HEK293 (cell line): ENCODE results near the gene RAB3B.

ENCODE experiments used
- CTCF ChIA-PET: fragments of 350-600 bp; formaldehyde crosslinking; extraction: SDS; loops from one replicate; lab custom pipeline; 2021; ENCODE audit warnings: antibody characterized with exemption; lab: Yijun Ruan, JAX
- POLR2A ChIA-PET: fragments of 300-600 bp; formaldehyde crosslinking; extraction: SDS; loops from one replicate; lab custom pipeline; 2020; ENCODE audit warnings: antibody characterized with exemption, inconsistent platforms; lab: Yijun Ruan, JAX
- H3K27ac ChIP-seq: fragments of 200-500 bp; sonication (Bioruptor generic); 2 replicates; pipeline ENCODE4 v1.5.1; 2014; ENCODE audit warnings: low read depth, low read length, control low read depth, inconsistent platforms; ENCODE audit errors: extremely low read depth
- H3K36me3 ChIP-seq, 2 experiments: fragments of 200-500 bp in 1 of 2; sonication (Bioruptor generic) in 1 of 2; 1 replicate in 1 of 2; 2 replicates in 1 of 2; pipeline ENCODE4 v1.5.1; 2014 to 2017; ENCODE audit warnings: inconsistent platforms in 2 of 2, low read length in 2 of 2; ENCODE audit not compliant: control insufficient read depth in 2 of 2, insufficient read depth in 1 of 2
- H3K4me1 ChIP-seq: fragments of 200-500 bp; sonication (Bioruptor generic); 2 replicates; pipeline ENCODE4 v1.5.1; 2014; ENCODE audit warnings: mild to moderate bottlenecking, low read length, inconsistent platforms; ENCODE audit not compliant: control insufficient read depth, insufficient read depth
- H3K4me3 ChIP-seq: 2 replicates; pipeline ENCODE4 v1.5.1; 2011; ENCODE audit warnings: low read depth, mild to moderate bottlenecking, control low read depth, low read length, moderate library complexity
- H3K9me3 ChIP-seq: fragments of 200-500 bp; sonication (Bioruptor generic); 2 replicates; pipeline ENCODE4 v1.5.1; 2014; ENCODE audit warnings: low read depth, low read length, inconsistent platforms; ENCODE audit not compliant: control insufficient read depth, insufficient read depth
- BCL11A ChIP-seq: fragments of 450-650 bp; formaldehyde crosslinking; IDR thresholded peaks from 2 replicates; pipeline ENCODE4 v1.5.1; 2016; ENCODE audit warnings: low read depth, missing biosample characterization, missing genetic modification characterization
- EGR2 ChIP-seq: fragments of 450-650 bp; formaldehyde crosslinking; IDR thresholded peaks from 2 replicates; pipeline ENCODE4 v1.5.1; 2016; ENCODE audit warnings: low read depth, missing biosample characterization, missing genetic modification characterization
- KLF9 ChIP-seq: fragments of 450-650 bp; formaldehyde crosslinking; IDR thresholded peaks from 2 replicates; pipeline ENCODE4 v1.5.1; 2016; ENCODE audit warnings: missing biosample characterization, missing genetic modification characterization, low read depth
- OSR2 ChIP-seq: fragments of 450-650 bp; formaldehyde crosslinking; IDR thresholded peaks from 2 replicates; pipeline ENCODE4 v1.5.1; 2016; ENCODE audit warnings: missing biosample characterization, missing genetic modification characterization
- PBX3 ChIP-seq: sonication (generic); formaldehyde crosslinking; IDR thresholded peaks from 2 replicates; pipeline ENCODE4 v1.8.1; 2022; ENCODE audit warnings: mild to moderate bottlenecking, moderate library complexity, missing genetic modification reagents
- PRDM6 ChIP-seq: fragments of 450-650 bp; formaldehyde crosslinking; IDR thresholded peaks from 2 replicates; pipeline ENCODE4 v1.5.1; 2017; ENCODE audit warnings: missing biosample characterization, missing genetic modification characterization
- SALL2 ChIP-seq: fragments of 450-650 bp; formaldehyde crosslinking; IDR thresholded peaks from 2 replicates; pipeline ENCODE4 v1.5.0; 2017; ENCODE audit warnings: missing biosample characterization, mild to moderate bottlenecking, missing genetic modification characterization, borderline replicate concordance
- YY2 ChIP-seq: fragments of 450-650 bp; formaldehyde crosslinking; IDR thresholded peaks from 2 replicates; pipeline ENCODE4 v1.5.1; 2016; ENCODE audit warnings: missing biosample characterization, missing genetic modification characterization
- ZBTB26 ChIP-seq: fragments of 450-650 bp; formaldehyde crosslinking; optimal IDR thresholded peaks from 2 replicates; pipeline ENCODE3; 2016; ENCODE audit warnings: missing biosample characterization, mild to moderate bottlenecking, missing genetic modification characterization
- ZFHX2 ChIP-seq: fragments of 450-650 bp; formaldehyde crosslinking; conservative IDR thresholded peaks from 2 replicates; pipeline ENCODE4 v1.5.1; 2016; ENCODE audit warnings: missing biosample characterization, missing genetic modification characterization
- ZFP37 ChIP-seq: fragments of 450-650 bp; formaldehyde crosslinking; IDR thresholded peaks from 2 replicates; pipeline ENCODE4 v1.5.1; 2016; ENCODE audit warnings: missing biosample characterization, missing genetic modification characterization
- ZNF138 ChIP-seq: fragments of 450-650 bp; formaldehyde crosslinking; IDR thresholded peaks from 2 replicates; pipeline ENCODE4 v1.5.1; 2016; ENCODE audit warnings: missing biosample characterization, missing genetic modification characterization, borderline replicate concordance
- ZNF398 ChIP-seq: fragments of 450-650 bp; formaldehyde crosslinking; IDR thresholded peaks from 2 replicates; pipeline ENCODE4 v1.5.1; 2017; ENCODE audit warnings: missing biosample characterization, missing genetic modification characterization
- ZNF510 ChIP-seq: fragments of 450-650 bp; formaldehyde crosslinking; IDR thresholded peaks from 2 replicates; pipeline ENCODE4 v1.5.1; 2018; ENCODE audit warnings: mild to moderate bottlenecking, missing genetic modification characterization, missing biosample characterization; ENCODE audit not compliant: insufficient replicate concordance
- ZNF513 ChIP-seq: fragments of 450-650 bp; IDR thresholded peaks from 2 replicates; pipeline ENCODE4 v1.5.1; 2018; ENCODE audit warnings: missing biosample characterization, missing genetic modification characterization
- ZNF701 ChIP-seq: fragments of 450-650 bp; formaldehyde crosslinking; IDR thresholded peaks from 2 replicates; pipeline ENCODE4 v1.5.1; 2016; ENCODE audit warnings: missing biosample characterization, missing genetic modification characterization

Gene RAB3B

GRCh38 chr1:51964309-51964696, 26.2 kb downstream of the RAB3B start (continued):
- TF ChIP-seq SALL2 (tag by site-specific recombination) (no peak), PRDM6 (tag by site-specific recombination) (no peak), KLF9 (tag by site-specific recombination) (no peak), ZFP37 (tag by site-specific recombination) (no peak), PBX3 (CRISPR knock-in tag) (no peak), BCL11A (tag by site-specific recombination) (no peak)

- no peaks in the 10 kb centered on the region for H3K4me1 ChIP-seq
- ChIA-PET CTCF (interaction anchor here (0.8 kb wide), 1 partner anchor 31 kb away, joined by 4 read pairs; no protein-coding TSS in a partner anchor), POLR2A (no interaction called here)
- H3K9me3 ChIP-seq = no peaks in the 10 kb centered on the region
- H3K27ac ChIP-seq = no peak overlapping the region
- H3K4me3 ChIP-seq = no peak overlapping the region
- TF ChIP-seq ZNF701 (tag by site-specific recombination) (no peak), OSR2 (tag by site-specific recombination) (no peak)
- peaks cover 0 to 8% of the 10 kb centered on the region in 2 experiments; a peak in 1 of 3 replicates for H3K36me3 ChIP-seq
Measured at GRCh38 chr1:51963592-51964308, 26.8 kb downstream of the RAB3B start.

- H3K27ac ChIP-seq = no peak overlapping the region
- POLR2A ChIA-PET = interaction anchor here (0.6 kb wide), 1 partner anchor 441 kb away, joined by 3 read pairs; no protein-coding TSS in a partner anchor
- H3K36me3 ChIP-seq = peaks cover 0 to 8% of the 10 kb centered on the region in 2 experiments; a peak in 1 of 3 replicates
- H3K9me3 ChIP-seq = no peaks in the 10 kb centered on the region
- no peak overlapping the region for H3K4me3 ChIP-seq
- CTCF ChIA-PET = interaction anchor here (0.8 kb wide), 1 partner anchor 30 kb away, joined by 4 read pairs; no protein-coding TSS in a partner anchor
- H3K4me1 ChIP-seq = no peaks in the 10 kb centered on the region
- TF ChIP-seq ZFHX2 (tag by site-specific recombination) (peak; percentile 55), ZNF513 (tag by site-specific recombination) (no peak), EGR2 (tag by site-specific recombination) (peak; percentile 80)
Measured at GRCh38 chr1:51962486-51963356, 27.8 kb downstream of the RAB3B start.

GRCh38 chr1:51961954-51962353, 28.5 kb downstream of the RAB3B start:
- POLR2A ChIA-PET = no interaction called here
- Histone ChIP-seq H3K4me3 (no peak overlapping the region), H3K36me3 (peaks cover 0 to 8% of the 10 kb centered on the region in 2 experiments; a peak in 1 of 3 replicates), H3K27ac (no peak overlapping the region), H3K9me3 (no peaks in the 10 kb centered on the region), H3K4me1 (0 out of 2 replicates have a peak, but pooled peaks cover 4% of the 10 kb centered on the region)
- CTCF ChIA-PET = no interaction called here
- no peak for TF ChIP-seq ZNF398
- TF ChIP-seq ZNF510 (tag by site-specific recombination) = no peak
- no peak for TF ChIP-seq ZNF138 (tag by site-specific recombination)
- TF ChIP-seq YY2 (tag by site-specific recombination) = no peak
- no peak for TF ChIP-seq ZBTB26 (tag by site-specific recombination)
